ENCODE measurements around the gene DOCK1.

The DOCK1 gene

DNA sequence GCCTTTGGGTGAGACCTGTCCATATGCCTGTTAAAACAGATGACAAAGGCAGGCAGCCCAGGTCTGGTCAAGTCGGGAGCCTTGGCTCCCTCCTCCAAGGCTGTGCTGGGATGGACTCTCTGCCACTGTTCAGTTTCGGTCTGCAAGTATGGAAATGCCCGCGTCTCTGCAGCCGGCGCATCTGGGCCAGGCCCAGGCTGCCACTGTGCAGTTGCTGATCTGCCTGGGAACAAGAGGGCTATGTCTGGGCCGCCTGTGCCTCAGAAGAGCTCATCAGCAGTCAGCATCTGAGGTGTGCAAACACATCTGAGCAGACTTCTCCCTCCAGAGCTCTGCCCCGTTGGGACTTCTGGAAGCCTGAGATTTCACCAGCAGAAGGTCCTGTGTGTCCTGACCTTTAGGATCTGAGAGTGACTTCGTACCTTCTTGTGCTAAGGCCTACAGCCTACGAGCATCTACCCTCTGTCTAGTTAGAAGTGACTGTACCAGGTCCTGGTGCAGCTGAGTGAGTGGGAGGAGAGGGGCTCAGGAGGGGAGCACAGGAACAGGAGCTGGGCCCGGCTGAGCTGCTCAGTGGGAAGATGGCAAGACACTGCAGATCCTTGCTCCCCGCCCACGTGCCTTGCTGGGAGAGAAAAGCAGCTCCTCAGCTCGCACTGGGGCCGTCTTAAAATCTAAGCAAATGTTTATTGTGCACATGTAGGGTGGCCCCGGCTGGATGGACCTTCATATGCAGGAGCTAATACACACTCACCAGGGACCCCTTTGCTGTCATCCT, 50.9 kb downstream of the DOCK1 start:
- DNase-seq: peak; percentile 47

DNA sequence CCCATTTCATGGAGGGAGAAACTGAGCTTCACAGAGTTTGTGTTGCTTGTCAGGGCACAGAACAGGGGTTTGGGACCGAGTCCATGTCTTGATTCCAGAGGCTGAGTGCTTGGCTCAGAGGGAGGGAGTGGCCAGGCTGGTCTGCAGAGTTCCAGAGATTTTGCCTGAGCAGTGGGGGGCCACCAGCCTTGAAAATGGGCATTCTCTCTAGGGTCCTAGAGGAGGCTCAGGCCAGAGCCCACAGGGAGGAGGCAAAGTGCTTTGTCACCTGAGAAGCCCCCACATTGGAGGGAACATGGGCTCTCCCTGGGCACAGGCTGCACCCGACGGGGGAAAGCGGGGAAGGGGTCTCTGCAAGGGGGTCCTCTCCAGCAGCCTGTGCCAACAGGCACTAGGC, 51.5 kb downstream of the DOCK1 start:
- DNase-seq: peak; percentile 42

GRCh38 chr10:126957111-126957510, 51.9 kb downstream of the DOCK1 start:
- peak; percentile 23 for DNase-seq

DNA sequence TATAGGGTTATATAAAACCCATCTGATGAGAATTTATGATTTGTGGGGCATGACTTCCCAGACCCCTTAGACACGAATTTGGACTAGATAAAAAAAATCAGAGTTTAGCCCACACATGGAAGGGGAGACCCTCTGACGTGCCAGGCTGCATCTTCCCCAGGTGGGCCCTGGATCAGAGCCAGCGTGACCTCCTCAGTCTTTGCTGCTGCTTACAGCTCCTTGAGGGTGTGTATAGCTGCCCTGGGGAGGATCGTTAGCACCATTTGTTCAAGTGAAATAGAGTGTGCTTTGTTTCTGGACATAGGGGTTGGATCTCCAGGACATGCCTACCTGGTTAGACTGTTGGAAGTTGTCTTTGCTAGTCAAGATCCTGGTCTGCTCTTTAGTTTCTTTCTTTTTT, 54.2 kb downstream of the DOCK1 start:
- DNase-seq: peak; percentile 29

GRCh38 chr10:126959906-126960685, 54.9 kb downstream of the DOCK1 start:
- peak; percentile 31 for DNase-seq

GRCh38 chr10:126963354-126963753, 58.1 kb downstream of the DOCK1 start:
- no peak for DNase-seq

DNA sequence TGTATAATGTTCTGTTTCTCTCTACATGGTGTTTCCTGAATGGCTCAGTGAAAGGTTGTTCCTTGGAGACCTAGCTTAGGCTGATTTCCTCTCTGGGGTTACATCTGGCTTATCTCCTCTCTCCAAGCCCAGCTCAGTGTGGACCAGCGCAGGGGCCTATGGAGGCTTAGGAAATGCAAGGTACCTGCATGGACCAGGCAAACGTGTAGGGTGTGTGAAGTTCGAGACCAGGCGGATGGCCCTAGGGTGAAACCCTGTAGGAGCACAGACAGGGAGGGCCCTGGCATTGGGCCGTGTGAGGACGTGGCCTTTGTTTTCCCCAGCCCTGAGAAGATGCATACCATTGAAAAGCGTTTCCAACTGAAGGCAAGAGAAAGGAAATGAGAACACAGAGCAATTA, 59.0 kb downstream of the DOCK1 start:
- no peak for DNase-seq

DNA sequence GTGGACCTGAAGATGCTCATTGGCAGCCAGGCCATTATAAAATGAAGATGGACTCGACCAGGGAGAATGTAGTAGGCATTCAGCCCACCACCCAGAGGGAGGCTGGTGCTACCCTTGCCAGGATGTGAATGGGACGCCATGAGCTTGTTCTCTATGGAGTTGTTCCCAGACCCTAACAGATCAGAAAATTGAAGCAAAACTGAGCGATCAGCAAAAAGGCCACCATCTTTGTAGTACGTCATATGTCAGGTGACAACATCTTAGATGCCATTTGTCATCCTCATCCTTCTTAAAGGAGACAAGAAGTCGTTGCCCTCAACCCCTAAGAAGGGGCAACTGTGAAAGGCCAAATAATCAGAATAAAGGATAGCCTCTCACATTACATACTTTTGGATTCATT, 61.7 kb downstream of the DOCK1 start:
- DNase-seq: no peak

- peak; percentile 74 for DNase-seq
These were observed 64.1 kb downstream of the DOCK1 start for GRCh38 chr10:126969310-126969709.

GRCh38 chr10:126972635-126973414, 67.6 kb downstream of the DOCK1 start:
- peak; percentile 70 for DNase-seq

DNA sequence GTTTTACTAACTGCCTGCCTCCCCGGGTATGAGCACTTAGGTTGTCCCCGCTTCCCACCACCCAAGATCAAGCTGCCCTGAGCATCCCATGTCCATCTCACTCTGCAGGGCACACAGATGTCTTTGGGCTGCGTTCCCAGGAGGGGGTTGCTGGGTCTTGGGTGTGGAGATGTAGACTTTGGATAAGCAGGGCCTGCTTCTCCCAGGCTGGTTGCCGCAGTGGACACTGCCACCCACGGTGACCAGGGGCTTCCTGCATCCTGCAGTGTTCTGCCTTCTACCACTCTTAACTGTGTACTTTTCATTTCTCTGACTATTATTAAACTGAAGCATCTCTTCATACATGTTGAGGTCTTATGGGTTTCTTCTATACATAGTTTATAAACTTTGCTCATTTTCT, 70.0 kb downstream of the DOCK1 start:
- DNase-seq: no peak

- DNase-seq: no peak
These were observed 72.0 kb downstream of the DOCK1 start for GRCh38 chr10:126977216-126977615.

DNA sequence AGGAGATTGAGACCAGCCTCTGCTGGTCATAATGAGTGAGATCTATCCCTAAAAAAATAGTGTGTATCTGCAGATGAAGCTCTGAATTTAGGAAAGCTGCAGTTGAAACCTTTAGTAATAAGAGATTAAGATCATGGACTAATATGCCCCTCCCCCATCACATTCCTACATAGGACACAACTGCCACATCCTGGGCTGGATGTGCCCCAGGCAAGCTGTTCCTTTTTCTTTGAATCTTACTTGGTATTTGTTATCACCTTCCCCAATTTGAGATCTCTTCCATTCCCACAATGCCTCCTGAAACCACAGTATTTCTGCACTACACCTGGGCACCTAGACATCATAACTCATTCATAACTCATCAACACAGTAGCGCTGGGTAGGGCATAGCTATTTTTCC, 74.1 kb downstream of the DOCK1 start:
- no peak for DNase-seq

DNA sequence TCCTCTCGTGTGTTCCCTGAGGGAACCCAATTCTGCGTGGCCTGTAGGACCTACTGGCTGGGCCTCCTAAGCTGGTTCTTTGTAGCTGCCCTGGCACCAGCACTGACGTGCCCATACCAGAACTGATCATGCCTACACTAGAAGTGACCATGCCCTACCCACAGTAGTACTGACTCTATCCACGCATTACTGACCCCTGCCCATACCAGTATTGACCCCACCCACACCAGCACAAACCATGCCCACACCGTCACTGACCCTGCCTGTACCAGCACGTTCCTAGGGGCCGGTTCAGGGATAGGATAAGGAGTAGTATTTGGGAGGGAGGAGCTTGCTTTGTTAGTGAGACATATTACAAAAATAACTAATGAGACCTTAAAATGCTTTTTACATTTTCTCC, 88.0 kb downstream of the DOCK1 start:
- no peak for DNase-seq

DNA sequence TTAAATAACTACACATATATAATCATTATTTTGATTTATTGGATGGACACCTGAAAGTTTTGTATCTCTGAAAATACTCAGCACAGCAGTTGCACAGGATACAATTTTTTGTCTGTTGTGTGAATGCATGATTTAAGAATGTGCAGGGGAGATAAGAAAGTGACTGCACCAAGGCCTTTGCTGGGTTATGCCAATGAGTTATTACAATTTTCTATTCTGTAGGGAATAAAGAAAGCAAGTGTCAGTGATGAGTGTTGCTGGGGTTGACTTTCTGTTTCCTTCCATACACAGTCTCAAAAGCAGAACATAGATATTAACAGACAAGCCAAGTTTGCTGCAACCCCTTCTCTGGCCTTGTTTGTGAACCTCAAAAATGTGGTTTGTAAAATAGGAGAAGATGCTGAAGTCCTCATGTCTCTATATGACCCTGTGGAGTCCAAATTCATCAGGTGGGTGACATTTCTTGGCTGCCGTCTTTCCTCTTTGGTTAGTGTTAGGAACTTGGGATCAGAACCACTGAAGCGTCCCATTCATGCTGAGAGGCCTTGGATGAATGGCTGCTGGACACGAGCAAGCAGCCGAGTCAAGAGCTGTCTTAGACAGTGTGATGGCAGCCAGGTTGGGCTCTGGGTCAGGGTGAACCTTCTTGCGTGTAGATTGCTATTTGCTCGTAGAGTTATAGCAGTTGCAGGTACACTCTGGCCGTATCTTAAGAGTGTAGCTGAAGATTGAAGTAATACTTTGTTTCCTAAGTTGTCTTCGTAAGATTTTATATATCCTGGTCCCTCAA, 92.8 kb downstream of the DOCK1 start:
- DNase-seq: no peak

- DNase-seq: no peak
These were observed 95.4 kb downstream of the DOCK1 start for GRCh38 chr10:127000598-127000997.

GRCh38 chr10:127003032-127003685, 97.9 kb downstream of the DOCK1 start:
- DNase-seq: no peak

DNA sequence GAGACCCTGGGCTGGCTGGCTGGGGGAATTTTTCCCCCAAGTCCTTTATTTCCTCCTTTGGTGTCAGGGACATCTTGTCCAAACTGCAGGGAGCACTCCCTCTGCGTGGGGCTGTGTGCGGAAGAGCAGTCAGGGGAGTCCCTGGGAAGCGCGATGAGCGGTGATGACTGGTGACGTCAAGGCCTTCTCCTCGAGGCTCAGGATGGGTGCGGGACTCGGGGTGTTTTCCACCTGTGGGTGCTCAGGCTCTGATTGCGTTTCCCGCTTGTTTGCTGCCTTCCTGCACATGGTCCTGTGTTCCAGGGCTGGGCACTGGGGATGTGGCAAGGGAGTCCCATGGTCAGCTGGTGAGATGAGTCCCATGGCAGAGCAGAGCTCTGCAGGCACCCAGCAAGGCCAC, 101.2 kb downstream of the DOCK1 start:
- DNase-seq: no peak

GRCh38 chr10:127009366-127009765, 104.1 kb downstream of the DOCK1 start:
- no peak for DNase-seq

DNA sequence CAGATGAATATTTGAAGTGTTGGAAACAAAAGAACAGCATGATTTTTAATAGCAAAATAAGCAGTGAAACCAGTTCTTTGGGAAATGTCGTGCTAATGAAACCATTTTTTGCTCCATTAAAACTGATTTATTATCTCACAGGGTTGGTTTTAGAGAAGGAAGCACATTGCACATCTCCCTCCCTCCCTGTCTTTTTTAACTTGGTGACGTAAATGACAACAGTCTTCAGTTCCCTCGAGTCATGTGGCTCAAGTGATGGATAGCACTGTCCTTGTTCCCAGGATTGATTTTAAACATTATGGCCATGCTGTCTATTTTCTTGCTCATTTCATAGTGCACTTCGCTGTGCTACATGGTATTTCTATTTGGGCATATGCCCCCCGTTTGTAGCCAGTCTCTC, 105.9 kb downstream of the DOCK1 start:
- DNase-seq: no peak

DNA sequence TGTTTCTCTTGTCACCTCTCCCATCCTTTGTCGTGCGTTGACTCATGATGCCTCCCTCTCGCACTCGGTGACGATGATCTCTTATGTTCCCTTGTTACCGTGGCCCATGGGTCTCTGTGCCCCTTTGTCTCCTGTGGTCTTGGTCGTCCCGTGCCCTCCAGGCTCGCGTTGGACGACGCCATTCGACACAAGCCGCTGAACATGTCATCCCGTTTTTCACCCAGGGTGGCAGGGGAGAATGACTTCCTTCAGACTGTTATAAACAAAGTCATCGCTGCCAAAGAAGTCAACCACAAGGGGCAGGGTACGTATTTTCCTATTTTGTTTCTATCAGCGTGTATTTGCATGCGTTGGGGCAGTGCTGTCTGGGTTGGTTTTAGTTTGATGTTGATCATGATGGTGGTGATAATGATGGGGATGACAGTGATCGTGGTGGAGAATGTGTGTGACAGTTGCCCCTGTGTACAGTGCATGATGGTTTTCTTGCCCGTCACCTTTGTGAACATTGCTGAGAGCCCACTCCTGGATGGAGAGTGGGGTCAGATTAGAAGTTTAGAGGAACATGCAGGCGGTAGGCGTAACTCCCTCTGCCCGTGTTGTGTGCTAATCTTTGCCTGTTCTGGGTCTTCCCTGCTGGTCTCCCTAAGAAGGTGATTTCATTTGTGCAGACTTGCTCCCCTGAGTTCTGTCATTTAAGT, 107.0 kb downstream of the DOCK1 start:
- DNase-seq: no peak

- DNase-seq: peak; percentile 64
These were observed 107.5 kb downstream of the DOCK1 start for GRCh38 chr10:127012769-127013152.
